Ramos (cell line): Measurements from ENCODE around the gene ZDHHC7.

Source experiments
- in situ Hi-C: fragments of 300-500 bp; cut with MboI; formaldehyde crosslinking; loops from one replicate; pipeline ENCODE4 v1.14.3; 2022; ENCODE audit warnings: low sequenced_read_pairs; ENCODE audit not compliant: unreplicated experiment

The ZDHHC7 gene

DNA sequence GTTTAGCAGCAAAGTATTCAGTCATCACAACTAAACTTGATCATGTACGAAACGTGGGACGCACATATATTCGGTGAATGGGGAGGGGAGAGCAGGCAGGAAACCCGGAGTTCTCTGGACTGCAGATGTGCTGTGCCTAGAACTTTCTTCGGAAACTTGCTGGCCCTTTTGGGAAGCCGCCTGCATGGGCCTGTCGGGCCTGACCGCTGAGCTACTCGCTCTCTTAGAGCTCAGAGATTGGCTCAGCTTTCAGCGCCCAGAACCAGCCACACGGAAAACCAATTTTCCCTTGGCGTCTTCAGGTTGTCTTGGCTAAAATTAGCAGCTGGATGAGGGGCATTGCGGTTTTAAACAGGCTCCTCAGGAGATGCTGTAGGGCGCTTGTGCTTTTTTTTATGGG is 38.1 kb downstream of the ZDHHC7 start:
- in situ Hi-C loops, result loop anchor here (5.0 kb wide), 1 partner anchor 51 kb away; no protein-coding TSS in a partner anchor

DNA sequence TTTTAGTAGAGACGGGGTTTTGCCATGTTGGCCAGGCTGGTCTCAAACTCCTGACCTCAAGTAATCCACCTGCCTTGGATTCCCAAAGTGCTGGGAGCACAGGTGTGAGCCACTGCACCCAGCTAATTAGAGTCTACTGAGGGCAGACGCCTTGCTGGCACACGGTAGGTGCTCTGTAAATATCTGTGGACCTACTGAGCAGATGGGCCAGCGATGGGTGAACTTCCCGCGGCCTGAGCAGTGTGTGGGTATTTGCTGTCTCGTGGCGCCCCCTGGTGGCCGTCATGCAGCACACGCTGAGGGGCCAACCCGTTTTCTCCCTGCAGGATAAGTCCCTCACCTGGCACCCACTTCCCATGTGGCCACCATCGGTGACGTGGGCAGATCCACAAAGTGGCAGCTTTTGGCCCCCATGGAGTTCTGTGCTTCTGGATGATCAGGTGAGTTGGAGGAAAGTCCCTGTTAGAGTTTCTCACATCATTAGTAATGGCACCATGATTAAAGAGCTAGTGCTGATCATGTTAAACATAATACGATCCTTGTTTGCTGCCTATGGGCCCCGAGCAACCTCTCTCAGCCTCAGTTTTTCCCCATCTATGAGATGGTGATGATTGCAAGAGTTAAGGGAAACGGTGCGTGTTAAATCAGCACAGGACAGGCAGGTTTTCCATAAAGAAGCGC is 40.7 kb downstream of the ZDHHC7 start:
- in situ Hi-C loops, result loop anchor here (5.0 kb wide), 1 partner anchor 48 kb away; no protein-coding TSS in a partner anchor

DNA sequence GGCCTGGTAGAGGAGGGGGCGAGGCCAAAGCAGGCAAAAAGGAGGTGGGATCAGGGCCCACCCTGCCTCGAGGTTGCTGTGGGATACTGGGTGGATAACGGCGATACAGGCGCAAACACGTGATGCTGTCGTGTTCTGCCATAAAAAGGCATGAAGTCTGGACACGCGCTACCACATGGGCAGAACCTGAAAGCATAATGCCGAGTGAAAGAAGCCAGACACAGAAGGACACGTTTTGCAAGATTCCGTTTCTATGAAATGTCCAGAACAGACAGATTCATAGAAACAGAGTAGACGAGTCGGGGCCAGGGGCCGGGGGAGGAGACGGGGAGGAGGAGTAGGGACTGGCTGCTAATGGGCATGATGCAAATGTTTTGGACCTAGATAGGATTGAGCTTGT is 43.5 kb downstream of the ZDHHC7 start:
- in situ Hi-C loops, result no loop called here

DNA sequence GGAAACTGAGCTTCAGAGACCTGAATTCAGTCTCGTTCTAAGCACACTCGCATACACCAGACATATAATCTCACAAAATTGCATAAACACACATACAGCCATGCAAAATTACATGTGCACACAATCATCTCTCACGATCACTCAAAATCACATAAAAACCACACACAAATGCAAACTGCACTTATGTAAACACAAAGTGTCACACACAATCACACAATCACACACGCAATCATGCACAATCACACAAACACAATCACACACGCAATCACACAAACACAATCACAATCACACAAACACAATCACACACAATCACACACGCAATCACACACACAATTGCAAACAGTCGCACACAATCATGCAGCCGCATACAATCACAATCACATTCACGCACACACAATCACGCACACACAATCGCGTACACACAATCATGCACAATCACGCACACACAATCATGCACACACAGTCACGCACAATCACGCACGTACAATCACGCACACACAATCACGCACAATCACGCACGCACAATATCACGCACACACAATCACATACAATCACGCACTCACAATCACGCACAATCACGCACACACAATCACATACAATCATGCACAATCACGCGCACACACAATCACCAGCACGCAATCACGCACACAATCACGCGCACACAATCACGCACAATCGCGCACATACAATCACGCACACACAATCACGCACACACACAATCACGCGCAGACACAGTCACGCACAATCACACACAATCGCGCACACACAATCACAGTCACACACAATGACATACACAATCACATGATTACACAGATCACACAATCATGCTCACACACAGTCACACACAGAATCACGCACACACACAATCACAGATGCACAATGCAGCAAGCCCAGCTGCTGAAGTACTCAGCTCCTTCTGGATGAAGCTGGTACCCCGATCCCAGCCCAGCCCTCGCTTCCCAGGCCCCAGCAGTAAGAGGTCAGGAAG is 45.6 kb downstream of the ZDHHC7 start:
- in situ Hi-C loops, result no loop called here

DNA sequence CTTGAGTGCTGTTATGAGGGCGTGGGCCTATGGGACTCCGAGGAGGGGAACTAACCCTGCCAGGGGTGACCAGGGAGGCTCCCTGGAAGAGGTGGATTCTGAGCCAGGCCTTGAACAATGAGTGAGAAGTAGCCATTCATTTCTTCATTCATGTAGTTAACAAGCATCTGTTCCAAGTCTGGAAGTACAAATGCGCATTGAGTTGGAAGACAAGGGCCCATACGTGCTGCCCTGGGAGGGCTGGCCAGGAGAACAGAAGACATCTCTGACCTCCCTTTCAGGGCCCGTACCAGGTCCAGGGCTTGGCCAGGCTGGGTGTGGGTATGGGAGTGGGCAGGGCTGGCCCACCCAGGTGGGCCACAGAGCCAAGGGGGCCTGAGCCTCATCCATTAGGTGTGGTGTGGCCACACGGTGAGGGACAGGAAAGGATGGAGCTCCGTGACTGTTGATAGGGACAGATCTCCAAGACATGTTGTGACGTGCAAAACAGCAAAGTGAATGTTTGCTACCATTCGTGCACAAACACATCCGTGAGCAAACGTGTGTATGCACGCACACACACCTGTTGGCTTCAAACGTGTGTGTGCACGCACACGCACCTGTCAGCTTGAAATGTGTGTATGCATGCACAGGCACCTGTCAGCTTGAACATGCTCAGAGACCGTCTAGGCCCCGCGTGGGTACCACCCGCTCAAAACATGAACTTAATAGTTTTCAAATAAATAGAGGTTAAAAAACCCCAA is 46.8 kb downstream of the ZDHHC7 start:
- in situ Hi-C loops, result no loop called here

DNA sequence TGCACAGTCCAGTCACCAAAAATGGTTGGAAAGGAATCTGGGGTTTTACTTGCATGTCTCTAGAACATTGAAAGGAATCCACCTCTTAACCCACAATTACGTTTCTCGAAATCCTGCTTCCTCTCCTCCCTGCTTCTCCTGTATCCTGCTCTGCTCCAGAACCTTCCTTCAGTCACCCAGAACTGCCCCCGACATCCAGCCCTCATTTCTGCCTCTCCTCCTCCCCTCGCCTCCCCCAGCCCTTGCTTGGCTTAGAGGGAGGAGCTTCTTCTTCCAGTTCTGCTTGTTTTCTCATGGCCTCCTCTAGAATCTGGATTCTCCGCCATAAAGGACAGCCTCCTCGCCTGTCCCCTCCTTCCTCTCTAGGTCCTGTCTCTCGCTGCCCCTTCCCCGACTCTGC is 48.3 kb downstream of the ZDHHC7 start:
- in situ Hi-C loops, result no loop called here

GRCh38 chr16:84960942-84961341 is 50.4 kb downstream of the ZDHHC7 start:
- in situ Hi-C loops, result no loop called here

GRCh38 chr16:84959784-84960417 is 51.4 kb downstream of the ZDHHC7 start:
- in situ Hi-C loops, result no loop called here

DNA sequence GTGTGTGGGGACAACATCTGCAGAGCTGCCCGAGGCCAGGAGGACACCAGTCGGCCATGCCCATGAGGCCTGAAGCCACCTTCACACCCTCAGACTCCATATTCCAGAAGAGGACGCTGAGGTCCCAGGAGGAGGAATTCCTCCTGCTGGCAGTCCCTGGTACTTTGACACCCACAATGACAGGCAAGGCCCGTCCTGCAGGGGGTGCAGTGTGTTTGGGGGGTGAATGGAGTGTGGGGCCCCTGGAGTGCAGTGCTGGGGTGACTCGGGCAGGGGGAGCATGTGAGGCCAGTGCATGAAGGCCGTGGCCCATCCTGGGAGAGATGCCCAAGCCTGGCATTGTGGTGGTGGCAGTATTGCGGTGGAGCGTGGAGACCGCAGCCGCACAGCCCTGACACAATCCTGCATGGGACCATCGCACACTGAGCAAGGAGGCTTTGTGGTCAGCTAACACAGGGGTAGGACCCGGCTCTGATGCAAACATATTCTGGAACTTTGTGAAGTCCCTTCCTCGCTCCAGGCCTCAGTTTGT is 52.2 kb downstream of the ZDHHC7 start:
- in situ Hi-C loops, result no loop called here

DNA sequence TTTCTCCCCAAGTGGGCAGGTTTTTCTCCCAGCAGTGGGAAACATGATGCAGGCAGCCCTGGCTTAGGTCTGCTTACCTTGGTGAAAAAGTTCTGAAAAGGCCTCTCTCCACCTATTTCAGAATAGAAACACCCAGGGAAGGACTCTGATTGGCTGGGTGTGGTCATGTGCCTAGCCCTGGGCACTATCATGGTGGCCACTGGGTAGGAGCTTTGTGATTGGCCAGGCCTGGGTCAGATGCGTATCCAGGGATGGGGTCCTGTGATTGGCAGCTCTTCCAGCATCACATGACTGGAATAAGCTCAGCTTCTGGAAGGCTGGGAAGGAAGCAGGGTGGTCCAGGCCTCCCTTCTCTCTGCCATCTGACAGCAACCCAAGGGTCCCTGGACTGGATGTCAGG is 53.5 kb downstream of the ZDHHC7 start:
- in situ Hi-C loops, result no loop called here

DNA sequence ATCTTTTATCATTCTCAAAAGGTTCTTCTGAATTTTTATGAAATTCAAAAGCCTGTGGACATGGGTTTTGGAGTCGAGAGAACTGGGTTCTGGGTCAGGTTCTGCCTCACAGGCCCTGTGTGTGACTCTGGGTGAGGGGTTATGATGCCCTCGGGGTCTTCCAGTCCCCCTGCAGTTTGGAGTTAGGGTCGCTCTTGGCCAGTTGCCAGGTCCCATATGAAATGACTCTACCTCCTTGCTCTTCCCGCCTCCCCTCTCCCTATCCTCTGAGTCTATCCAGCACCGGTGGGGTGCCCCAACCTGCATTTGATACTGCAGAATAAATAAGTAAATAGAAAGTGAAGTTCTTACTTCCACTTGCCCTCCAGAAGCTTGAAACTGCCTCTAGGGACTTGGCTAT is 54.1 kb downstream of the ZDHHC7 start:
- in situ Hi-C loops, result no loop called here

DNA sequence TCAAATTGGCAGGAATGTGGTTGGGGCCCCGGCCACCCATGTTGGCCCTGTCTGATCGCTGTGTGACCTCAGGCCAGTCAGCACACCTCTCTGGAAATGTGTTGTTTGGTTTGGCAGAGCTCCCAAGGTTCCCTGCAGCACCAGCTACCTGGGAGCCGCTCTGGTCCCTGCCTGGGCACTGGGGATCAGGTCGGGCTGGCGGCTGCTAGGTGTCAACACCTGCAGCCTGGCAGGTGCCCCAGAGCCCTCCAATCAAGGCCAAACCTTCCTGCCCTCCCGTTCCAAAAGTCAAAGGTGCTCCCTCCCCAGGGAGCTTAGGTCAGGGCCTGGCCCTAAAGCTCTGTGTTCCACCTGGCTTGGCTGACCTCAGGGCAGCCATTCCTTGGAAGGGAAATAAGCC is 55.9 kb downstream of the ZDHHC7 start:
- in situ Hi-C loops, result no loop called here

DNA sequence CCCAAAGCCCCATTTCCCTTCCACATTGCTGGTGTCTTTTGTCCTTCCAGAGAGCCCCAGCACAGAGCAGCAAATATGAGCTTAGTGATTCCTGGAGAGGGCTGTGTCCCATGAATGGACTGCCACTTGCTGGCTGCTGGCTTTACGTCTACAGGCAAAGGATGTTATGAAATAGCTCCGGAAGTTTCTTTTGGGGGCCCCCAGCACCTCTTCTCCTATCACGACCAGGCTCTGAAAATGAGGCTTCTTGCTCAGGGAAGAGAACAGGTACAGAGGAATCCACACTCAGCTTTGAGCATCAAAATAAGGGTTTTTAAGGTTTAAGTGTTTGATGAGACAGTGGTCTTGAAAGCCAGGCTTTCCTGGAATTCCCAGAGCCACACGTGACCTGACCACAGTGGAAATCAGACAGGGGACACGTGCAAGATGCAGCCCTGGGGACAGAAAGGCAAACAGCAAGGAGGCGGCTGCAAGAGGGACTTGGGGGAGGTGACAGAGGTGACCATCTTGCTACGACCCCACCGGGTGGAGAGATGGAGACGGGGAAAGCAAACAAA is 58.1 kb downstream of the ZDHHC7 start:
- in situ Hi-C loops, result no loop called here

DNA sequence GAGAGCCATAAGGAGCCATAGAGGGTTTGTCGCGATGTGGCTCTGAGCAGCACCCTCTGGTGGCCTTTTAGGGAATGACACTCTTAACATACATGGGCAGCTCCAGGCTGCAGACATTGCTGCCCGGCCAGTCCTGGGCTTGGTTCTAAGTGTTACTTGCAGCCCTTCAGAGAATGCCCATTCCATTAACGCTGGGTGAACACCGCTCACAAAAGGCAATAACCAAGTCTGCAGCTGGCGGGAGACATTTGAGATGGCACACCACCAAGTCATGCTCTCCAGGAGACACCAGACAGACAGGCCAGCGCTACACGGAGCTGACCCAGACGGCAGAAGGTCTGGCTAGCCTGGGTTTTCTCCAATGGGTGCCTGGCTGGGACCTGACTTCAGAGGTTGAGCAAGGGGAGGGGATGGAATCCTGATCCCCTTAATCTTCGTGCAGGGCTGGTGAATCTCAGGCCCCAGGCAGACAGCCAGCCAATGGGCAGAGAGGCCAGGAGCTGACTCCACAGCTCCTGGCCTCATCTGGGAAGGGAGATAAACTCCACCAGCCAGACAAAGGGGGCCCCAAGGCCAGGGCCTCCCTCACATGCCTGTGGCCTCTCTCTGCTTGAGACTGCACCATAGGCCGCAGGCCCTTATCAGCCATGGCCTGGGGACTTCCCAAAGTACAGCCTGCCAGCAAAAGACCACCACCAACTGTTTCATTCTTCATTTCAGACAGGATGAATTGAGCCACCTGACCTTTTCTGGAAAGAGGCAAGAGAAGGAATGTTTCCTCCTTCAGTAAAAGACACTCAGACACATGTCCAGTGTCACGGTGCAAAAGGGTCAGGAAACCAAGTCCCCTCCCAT is 58.8 kb downstream of the ZDHHC7 start:
- in situ Hi-C loops, result no loop called here

DNA sequence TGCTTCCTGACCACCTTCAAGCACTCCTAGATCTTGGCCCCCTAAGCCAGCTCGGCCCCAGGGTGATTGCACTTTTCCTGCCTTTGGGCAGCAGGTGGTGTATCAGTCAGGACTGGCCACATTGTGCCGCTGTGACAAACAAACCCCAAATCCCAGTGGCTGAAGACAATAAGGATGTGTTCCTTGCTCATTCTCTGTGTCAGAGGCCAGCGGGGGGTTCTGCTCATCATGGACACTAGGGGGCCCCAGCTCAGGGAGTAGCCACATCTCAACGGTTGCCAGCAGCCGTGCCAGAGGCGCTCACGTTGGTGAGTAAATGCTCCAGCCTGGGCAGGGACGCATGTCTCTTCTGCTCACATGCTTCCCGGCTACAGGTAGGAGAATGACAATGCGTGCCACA is 60.4 kb downstream of the ZDHHC7 start:
- in situ Hi-C loops, result no loop called here

GRCh38 chr16:84949772-84950436 is 61.4 kb downstream of the ZDHHC7 start:
- in situ Hi-C loops, result no loop called here

DNA sequence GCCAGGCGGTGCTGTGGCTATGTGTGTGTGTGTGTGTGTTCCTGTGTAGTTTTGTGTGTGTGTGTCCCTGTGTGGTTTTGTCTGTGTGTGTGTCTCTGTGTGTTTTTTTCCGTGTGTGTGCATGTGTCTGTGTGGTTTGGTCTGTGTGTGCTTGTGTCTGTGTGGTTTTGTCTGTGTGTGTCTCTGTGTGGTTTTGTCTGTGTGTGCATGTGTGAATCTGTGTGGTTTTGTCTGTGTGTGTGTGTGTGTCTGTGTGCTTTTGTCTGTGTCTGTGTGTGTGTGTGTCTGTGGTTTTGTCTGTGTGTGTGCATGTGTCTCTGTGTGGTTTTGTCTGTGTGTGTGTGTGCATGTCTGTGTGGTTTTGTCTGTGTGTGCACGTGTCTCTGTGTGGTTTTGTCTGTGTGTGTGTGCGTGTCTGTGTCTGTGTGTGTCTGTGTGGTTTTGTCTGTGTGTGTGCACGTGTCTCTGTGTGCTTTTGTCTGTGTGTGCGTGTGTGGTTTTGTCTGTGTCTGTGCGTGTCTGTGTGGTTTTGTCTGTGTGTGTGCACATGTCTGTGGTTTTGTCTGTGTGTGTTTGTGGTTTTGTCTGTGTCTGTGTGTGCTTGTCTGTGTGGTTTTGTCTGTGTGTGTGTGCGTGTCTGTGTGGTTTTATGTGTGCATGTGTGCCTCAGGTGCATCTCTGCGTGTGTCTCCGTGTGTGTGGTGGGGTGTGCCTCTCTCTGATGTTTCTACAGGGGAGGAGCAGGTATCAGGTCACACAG is 62.3 kb downstream of the ZDHHC7 start:
- in situ Hi-C loops, result no loop called here
